RWPE2 (cell line): ENCODE data around the gene HABP4.

ENCODE experiments used
- ATAC-seq: fragments of 200-7000 bp; cut with Tn5 transposase; 3 replicates; pipeline ENCODE4 v1.9.1; 2021; ENCODE audit warnings: low read depth
- DNase-seq: peaks from one replicate; pipeline ENCODE4 v3.0.0-alpha.2; 2020; ENCODE audit warnings: low spot score
- H3K27ac ChIP-seq: fragments of 450-650 bp; 2 replicates; pipeline ENCODE4 v1.5.1; 2017; ENCODE audit warnings: mild to moderate bottlenecking; ENCODE audit not compliant: poor library complexity, severe bottlenecking
- H3K27me3 ChIP-seq: fragments of 250-450 bp; sonication (Bioruptor Pico); 2 replicates; pipeline ENCODE4 v1.5.1; 2021; ENCODE audit warnings: mild to moderate bottlenecking, moderate library complexity; ENCODE audit not compliant: insufficient read depth, poor library complexity, severe bottlenecking
- H3K36me3 ChIP-seq: fragments of 250-450 bp; sonication (Bioruptor Pico); 2 replicates; pipeline ENCODE4 v1.5.1; 2020; ENCODE audit warnings: low read depth, mild to moderate bottlenecking, moderate library complexity
- H3K4me1 ChIP-seq: fragments of 250-450 bp; sonication (Bioruptor Pico); 2 replicates; pipeline ENCODE4 v1.5.1; 2021; ENCODE audit warnings: mild to moderate bottlenecking, moderate library complexity; ENCODE audit not compliant: insufficient read depth, poor library complexity, severe bottlenecking
- H3K4me3 ChIP-seq: fragments of 250-450 bp; sonication (Bioruptor Pico); 2 replicates; pipeline ENCODE4 v1.5.1; 2021; ENCODE audit warnings: mild to moderate bottlenecking, moderate library complexity; ENCODE audit not compliant: severe bottlenecking
- H3K9me3 ChIP-seq: fragments of 250-450 bp; sonication (Bioruptor Pico); 2 replicates; pipeline ENCODE4 v1.5.1; 2021; ENCODE audit warnings: mild to moderate bottlenecking, moderate library complexity; ENCODE audit not compliant: severe bottlenecking
- TF ChIP-seq, protein P1 (sequence below): fragments of 450-650 bp; IDR thresholded peaks from one replicate; pipeline ENCODE4 v1.5.1; 2017; ENCODE audit warnings: mild to moderate bottlenecking, moderate library complexity; ENCODE audit not compliant: poor library complexity, severe bottlenecking

The HABP4 gene

DNA sequence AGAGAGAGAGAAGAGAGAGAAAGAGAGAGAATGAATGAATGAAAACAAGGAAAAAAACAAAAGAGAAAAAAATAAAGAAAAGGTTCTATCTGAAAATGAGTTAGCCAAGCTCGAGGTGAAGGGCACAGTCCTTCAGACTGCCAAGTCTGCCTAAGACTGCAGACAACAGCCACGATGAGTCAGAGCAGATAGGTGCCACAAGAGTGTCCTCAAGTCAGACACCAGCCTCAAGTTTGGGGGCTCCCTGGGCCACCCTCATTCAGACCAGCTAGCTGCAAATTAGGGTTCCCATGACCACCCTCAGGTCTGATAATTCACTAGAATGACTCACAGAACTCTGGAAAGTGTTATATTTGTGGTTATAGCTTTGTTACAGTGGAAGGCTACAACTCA, 13.9 kb upstream of the HABP4 start:
- Histone ChIP-seq H3K4me1 (no peaks in the 10 kb centered on the region), H3K27ac (no peak overlapping the region), H3K9me3 (no peaks in the 10 kb centered on the region), H3K4me3 (no peak overlapping the region), H3K36me3 (no peaks in the 10 kb centered on the region), H3K27me3 (no peaks in the 10 kb centered on the region)
- DNase-seq (no peak), ATAC-seq (no peak)
- TF ChIP-seq, protein P1, sequence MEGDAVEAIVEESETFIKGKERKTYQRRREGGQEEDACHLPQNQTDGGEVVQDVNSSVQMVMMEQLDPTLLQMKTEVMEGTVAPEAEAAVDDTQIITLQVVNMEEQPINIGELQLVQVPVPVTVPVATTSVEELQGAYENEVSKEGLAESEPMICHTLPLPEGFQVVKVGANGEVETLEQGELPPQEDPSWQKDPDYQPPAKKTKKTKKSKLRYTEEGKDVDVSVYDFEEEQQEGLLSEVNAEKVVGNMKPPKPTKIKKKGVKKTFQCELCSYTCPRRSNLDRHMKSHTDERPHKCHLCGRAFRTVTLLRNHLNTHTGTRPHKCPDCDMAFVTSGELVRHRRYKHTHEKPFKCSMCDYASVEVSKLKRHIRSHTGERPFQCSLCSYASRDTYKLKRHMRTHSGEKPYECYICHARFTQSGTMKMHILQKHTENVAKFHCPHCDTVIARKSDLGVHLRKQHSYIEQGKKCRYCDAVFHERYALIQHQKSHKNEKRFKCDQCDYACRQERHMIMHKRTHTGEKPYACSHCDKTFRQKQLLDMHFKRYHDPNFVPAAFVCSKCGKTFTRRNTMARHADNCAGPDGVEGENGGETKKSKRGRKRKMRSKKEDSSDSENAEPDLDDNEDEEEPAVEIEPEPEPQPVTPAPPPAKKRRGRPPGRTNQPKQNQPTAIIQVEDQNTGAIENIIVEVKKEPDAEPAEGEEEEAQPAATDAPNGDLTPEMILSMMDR, result no peak

DNA sequence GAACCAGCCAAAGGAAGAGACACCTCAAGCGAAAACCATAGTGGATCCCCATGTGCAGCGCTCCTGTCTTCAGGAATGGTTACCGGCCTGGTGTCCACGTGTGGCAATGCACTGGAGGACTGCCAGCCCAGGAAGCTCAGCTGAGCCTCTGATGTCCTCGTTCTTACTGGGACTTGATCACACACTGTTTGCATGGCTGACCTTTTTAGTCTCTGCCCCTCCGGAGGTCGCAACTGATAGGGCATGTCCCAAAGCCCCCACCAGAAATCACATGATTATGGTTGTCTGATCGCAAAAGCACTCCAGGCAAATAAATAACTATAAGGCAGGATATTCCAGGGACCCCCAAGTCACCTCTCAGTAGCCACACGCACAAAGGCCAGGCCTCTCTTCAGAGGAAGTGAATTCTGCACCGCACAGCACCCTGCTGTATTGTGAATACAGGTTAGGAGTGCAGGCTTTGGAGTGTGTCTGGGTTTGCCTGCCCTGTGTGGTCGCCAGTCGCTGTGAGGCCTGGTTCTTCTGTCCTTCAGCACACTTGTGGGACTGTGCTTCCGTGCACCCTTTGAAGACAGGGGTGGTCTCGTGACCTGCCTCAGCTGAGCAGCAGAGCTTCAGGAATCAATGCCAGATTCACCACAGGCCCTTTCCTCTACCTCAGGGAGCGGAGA, 13.4 kb upstream of the HABP4 start:
- ATAC-seq (no peak), DNase-seq (no peak)
- Histone ChIP-seq H3K36me3 (no peaks in the 10 kb centered on the region), H3K27ac (no peak overlapping the region), H3K9me3 (no peaks in the 10 kb centered on the region), H3K27me3 (no peaks in the 10 kb centered on the region), H3K4me3 (no peak overlapping the region), H3K4me1 (no peaks in the 10 kb centered on the region)
- TF ChIP-seq, protein P1, result no peak

DNA sequence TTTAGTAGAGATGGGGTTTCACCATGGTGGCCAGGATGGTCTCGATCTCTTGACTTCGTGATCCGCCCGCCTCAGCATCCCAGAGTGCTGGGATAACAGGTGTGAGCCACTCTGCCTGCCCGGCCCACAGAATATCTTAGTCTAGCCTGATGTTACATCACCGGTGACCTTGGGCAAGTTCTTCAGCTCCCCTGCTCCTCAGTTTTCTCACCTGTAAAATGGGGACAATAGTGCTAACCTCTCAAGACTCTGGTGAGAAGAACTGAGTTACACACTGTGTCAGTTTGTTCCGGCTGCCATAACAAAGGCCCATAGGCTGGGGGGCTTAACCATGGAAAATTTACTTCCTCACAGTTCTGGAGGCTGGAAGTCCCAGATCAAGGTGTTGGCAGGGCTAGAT, 12.5 kb upstream of the HABP4 start:
- Histone ChIP-seq H3K9me3 (no peaks in the 10 kb centered on the region), H3K27me3 (no peaks in the 10 kb centered on the region), H3K27ac (no peak overlapping the region), H3K4me1 (no peaks in the 10 kb centered on the region), H3K4me3 (no peak overlapping the region), H3K36me3 (no peaks in the 10 kb centered on the region)
- ATAC-seq (no peak), DNase-seq (no peak)
- TF ChIP-seq, protein P1, result no peak

DNA sequence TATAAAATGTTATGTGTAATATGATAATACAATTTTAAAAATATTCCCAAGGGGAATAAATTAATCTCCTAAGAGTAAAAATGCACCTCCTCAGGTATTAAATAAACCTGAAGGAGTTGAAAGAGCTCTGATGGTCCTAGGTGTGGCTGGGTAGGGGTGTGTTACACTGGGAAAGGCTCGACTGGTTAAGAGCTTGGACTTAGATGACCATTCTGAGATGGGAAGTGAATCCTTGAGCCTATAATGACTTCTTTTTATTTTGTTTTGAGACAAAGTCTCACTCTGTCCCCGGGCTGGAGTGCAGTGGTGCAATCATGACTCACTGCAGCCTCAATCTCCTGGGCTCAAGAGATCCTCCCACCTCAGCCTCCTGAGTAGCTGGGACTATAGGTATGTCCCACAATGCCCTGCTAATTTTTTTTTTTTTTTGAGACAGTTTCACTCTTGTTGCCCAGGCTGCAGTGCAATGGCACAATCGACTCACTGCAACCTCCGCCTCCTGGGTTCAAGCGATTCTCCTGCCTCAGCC, 9.2 kb upstream of the HABP4 start:
- H3K36me3 ChIP-seq, result no peaks in the 10 kb centered on the region
- H3K27me3 ChIP-seq, result no peaks in the 10 kb centered on the region
- TF ChIP-seq, protein P1, result no peak
- ATAC-seq, result no peak
- H3K27ac ChIP-seq, result no peak overlapping the region
- H3K9me3 ChIP-seq, result no peaks in the 10 kb centered on the region
- DNase-seq, result no peak
- H3K4me1 ChIP-seq, result no peaks in the 10 kb centered on the region
- H3K4me3 ChIP-seq, result no peak overlapping the region

DNA sequence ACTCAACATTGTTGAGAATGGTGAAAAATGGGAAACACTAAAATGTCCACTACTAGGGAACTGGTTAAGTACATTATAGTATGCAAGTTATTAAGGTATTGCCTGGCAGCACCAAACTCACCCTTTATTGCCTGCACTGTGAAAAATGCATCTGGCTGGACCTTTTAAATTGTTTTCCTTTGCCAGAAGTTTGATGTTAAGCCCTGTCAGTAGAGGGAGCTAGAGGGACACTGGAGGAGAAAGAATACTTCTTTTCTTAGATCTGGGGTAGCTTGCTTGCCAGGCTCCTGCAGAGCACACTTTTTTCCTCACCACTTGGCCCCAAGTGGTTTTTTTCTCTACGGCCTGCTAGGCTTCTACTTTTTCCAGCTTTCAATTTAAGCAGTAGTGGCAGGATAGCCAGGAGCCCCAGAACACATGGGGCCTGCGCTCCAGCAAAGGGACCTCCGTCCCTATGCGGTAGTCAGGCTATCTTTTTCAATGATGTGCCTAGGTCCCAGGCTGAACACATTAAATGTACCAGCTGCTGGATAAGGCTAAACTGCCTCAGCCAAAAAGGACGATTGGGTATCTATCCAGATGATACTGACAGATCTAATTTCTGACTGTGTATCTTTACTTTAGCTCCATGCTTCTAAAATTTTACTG, 8.0 kb upstream of the HABP4 start:
- Histone ChIP-seq H3K9me3 (no peaks in the 10 kb centered on the region), H3K36me3 (no peaks in the 10 kb centered on the region), H3K4me1 (no peaks in the 10 kb centered on the region), H3K27me3 (no peaks in the 10 kb centered on the region), H3K4me3 (no peak overlapping the region), H3K27ac (no peak overlapping the region)
- DNase-seq, result no peak
- ATAC-seq, result no peak
- TF ChIP-seq, protein P1, result peak; percentile 42
